HFFc6 (cell line): ENCODE measurements around the gene THRB. TPM values are rescaled to one million over a fixed set of nuclear protein-coding genes. Genes with fewer than 3 reads are reported as not detected.

ENCODE experiments used
- DNase-seq: peaks from one replicate; pipeline ENCODE4 v3.0.0-alpha.2; 2018
- H3K27ac Mint-ChIP-seq: 2 replicates; pipeline ENCODE4 v1.8.0; 2020; ENCODE audit warnings: mild to moderate bottlenecking, mixed read lengths
- H3K27me3 Mint-ChIP-seq: 2 replicates; pipeline ENCODE4 v1.8.0; 2021; ENCODE audit warnings: mild to moderate bottlenecking, moderate library complexity, mixed read lengths; ENCODE audit not compliant: insufficient read depth
- H3K36me3 Mint-ChIP-seq: 2 replicates; pipeline ENCODE4 v1.8.0; 2021; ENCODE audit warnings: low read depth, mixed read lengths
- H3K4me1 Mint-ChIP-seq: 2 replicates; pipeline ENCODE4 v1.8.0; 2020; ENCODE audit warnings: low read depth, mixed read lengths
- H3K4me3 Mint-ChIP-seq: 2 replicates; pipeline ENCODE4 v1.8.0; 2020; ENCODE audit warnings: mild to moderate bottlenecking, moderate library complexity, mixed read lengths
- H3K9me3 Mint-ChIP-seq: 2 replicates; pipeline ENCODE4 v1.8.0; 2020; ENCODE audit warnings: mild to moderate bottlenecking, mixed read lengths
- total RNA-seq, 6 experiments: library from RNA; stranded (reverse); fragmentation: NEBNext Ultra II Directional; extraction: Animal tissue kit (Norgen Biotek cat#: 25700); gene quantifications; 2 replicates in 1 of 6; 3 replicates in 5 of 6; pipeline ENCODE4 v1.2.3, GENCODE V29; 2021
- TF ChIP-seq, protein P1 (sequence below): fragments of 200-600 bp; sonication (generic); IDR thresholded peaks from 2 replicates; pipeline ENCODE4 v1.5.0; 2021; ENCODE audit warnings: antibody characterized with exemption, mild to moderate bottlenecking

The THRB gene
- total RNA-seq, 6 experiments from 2014 or later: not detected

- DNase-seq: no peak
- H3K27me3 Mint-ChIP-seq: no peaks in the 10 kb centered on the region; the same call in none of the 2 replicates
- H3K4me1 Mint-ChIP-seq: no peaks in the 10 kb centered on the region
- peaks cover 5% of the 10 kb centered on the region for H3K9me3 Mint-ChIP-seq
- H3K36me3 Mint-ChIP-seq: no peaks in the 10 kb centered on the region; the same call in 1 of the 2 replicates
- no peak overlapping the region for H3K27ac Mint-ChIP-seq
- TF ChIP-seq, protein P1, sequence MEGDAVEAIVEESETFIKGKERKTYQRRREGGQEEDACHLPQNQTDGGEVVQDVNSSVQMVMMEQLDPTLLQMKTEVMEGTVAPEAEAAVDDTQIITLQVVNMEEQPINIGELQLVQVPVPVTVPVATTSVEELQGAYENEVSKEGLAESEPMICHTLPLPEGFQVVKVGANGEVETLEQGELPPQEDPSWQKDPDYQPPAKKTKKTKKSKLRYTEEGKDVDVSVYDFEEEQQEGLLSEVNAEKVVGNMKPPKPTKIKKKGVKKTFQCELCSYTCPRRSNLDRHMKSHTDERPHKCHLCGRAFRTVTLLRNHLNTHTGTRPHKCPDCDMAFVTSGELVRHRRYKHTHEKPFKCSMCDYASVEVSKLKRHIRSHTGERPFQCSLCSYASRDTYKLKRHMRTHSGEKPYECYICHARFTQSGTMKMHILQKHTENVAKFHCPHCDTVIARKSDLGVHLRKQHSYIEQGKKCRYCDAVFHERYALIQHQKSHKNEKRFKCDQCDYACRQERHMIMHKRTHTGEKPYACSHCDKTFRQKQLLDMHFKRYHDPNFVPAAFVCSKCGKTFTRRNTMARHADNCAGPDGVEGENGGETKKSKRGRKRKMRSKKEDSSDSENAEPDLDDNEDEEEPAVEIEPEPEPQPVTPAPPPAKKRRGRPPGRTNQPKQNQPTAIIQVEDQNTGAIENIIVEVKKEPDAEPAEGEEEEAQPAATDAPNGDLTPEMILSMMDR: no peak
- no peak overlapping the region for H3K4me3 Mint-ChIP-seq
These were observed 18.8 kb upstream of the THRB start for GRCh38 chr3:24513463-24513862.

DNA sequence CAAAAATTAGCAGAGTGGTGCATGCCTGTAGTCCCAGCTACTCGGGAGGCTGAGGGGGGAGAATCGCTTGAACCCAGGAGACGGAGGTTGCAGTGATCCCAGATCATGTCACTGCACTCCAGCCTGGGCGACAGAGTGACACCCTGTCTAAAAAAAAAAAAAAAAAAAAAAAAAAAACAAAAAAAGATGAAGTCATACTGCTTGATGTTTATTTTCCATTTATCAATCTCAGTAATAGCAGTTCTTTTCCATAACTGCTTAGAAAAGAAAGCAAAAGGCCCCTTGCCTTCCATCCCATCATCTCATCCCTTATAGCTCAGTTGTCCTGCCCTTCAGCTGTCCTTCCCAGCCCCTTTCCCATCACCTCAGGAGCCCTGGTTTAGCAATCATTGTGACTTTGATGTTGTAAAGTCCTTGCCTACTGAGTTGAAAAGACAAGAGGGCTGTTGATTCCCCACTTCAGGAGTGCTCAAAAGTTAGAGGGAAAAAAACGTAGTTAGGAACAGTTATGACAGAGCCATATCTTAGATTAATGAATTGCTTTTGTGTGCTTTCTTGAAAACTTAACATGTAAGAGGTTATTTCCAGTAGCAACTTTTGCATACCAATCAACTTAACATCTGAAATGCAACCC is 18.0 kb upstream of the THRB start:
- Mint-ChIP-seq H3K9me3 (peaks cover 5% of the 10 kb centered on the region), H3K36me3 (no peaks in the 10 kb centered on the region; the same call in 1 of the 2 replicates), H3K4me3 (no peak overlapping the region), H3K4me1 (no peaks in the 10 kb centered on the region), H3K27me3 (no peaks in the 10 kb centered on the region; the same call in none of the 2 replicates), H3K27ac (no peak overlapping the region)
- TF ChIP-seq, protein P1: no peak
- DNase-seq: no peak

- TF ChIP-seq, protein P1: no peak
- no peaks in the 10 kb centered on the region for H3K4me1 Mint-ChIP-seq
- H3K27me3 Mint-ChIP-seq: no peaks in the 10 kb centered on the region; the same call in 1 of the 2 replicates
- peaks cover 5% of the 10 kb centered on the region for H3K9me3 Mint-ChIP-seq
- H3K27ac Mint-ChIP-seq: no peak overlapping the region
- no peak overlapping the region for H3K4me3 Mint-ChIP-seq
- no peak for DNase-seq
- H3K36me3 Mint-ChIP-seq: no peaks in the 10 kb centered on the region; the same call in 1 of the 2 replicates
These were observed 15.5 kb upstream of the THRB start for GRCh38 chr3:24510030-24510648.

DNA sequence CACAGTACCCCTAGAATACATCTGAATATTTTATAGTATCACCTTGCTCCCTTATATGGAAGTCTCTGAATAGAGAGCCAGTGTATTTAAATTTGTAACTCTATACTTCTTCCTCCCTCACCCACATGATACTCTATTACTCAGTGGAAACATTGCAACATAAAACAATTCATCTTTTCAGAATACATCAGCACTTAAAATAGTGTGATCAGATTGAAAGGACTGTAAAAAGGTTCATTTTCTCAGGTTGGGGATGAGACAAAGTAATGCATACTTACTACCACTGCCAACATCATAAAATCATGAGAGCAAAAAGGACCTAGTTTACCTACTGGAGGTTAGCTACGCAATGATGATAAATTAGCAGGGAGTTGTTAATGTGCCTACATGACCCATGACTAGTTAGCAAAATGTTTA is 13.8 kb upstream of the THRB start:
- Mint-ChIP-seq H3K4me1 (no peaks in the 10 kb centered on the region), H3K27ac (no peak overlapping the region), H3K27me3 (no peaks in the 10 kb centered on the region; the same call in 1 of the 2 replicates), H3K36me3 (no peaks in the 10 kb centered on the region; the same call in 1 of the 2 replicates), H3K9me3 (peaks cover 5% of the 10 kb centered on the region), H3K4me3 (no peak overlapping the region)
- DNase-seq: no peak
- TF ChIP-seq, protein P1: no peak

DNA sequence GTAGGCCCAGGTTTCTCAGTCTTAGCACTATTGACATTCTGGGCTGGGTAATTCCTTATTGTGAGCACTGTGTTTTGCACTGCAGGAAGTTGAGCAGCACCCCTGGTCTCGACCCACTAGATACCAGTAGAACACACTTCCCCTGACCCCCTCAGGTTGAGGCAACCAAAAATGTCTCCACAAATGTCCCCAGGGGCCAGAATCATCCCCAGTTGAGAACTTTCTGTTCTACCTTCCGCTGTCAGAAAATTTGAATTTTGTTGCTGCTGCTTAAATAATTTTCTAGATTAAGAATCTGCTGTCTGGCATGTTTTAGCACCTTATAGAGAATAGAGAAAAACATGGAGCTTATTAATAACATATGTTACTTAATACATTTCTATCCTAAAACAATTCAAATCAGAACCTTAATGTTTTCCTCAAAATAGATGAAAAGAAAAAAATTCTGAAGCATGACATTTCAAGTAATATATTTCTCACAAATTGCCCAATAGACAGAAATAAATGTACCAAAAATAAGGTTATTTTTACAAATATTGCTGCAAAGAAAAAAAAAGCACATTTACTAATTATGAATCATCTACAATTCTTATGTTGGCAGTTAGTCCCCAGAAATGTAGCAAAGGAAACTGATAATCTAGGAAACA is 13.2 kb upstream of the THRB start:
- Mint-ChIP-seq H3K4me3 (no peak overlapping the region), H3K27me3 (no peaks in the 10 kb centered on the region; the same call in 1 of the 2 replicates), H3K36me3 (no peaks in the 10 kb centered on the region; the same call in 1 of the 2 replicates), H3K4me1 (no peaks in the 10 kb centered on the region), H3K9me3 (peaks cover 7% of the 10 kb centered on the region), H3K27ac (no peak overlapping the region)
- TF ChIP-seq, protein P1: no peak
- DNase-seq: no peak
